ENCODE data around the gene RGR. TPM values are rescaled to one million over a fixed set of nuclear protein-coding genes. Genes with fewer than 3 reads are reported as not detected.

The RGR gene
- total RNA-seq, 3 donors from 2014 or later, result not detected

- H3K4me1 ChIP-seq (ENCODE audit: low read depth), result no peaks in the 10 kb centered on the region
- intact Hi-C loops (cut with DNase I, micrococcal nuclease), result no loop called here
- no peak for DNase-seq
- no peaks in the 10 kb centered on the region for H3K9me3 ChIP-seq
- no peak overlapping the region for H3K4me3 ChIP-seq
- no peak for ATAC-seq
- H3K36me3 ChIP-seq (ENCODE audit: low read depth), result no peaks in the 10 kb centered on the region
- TF ChIP-seq, protein P1, sequence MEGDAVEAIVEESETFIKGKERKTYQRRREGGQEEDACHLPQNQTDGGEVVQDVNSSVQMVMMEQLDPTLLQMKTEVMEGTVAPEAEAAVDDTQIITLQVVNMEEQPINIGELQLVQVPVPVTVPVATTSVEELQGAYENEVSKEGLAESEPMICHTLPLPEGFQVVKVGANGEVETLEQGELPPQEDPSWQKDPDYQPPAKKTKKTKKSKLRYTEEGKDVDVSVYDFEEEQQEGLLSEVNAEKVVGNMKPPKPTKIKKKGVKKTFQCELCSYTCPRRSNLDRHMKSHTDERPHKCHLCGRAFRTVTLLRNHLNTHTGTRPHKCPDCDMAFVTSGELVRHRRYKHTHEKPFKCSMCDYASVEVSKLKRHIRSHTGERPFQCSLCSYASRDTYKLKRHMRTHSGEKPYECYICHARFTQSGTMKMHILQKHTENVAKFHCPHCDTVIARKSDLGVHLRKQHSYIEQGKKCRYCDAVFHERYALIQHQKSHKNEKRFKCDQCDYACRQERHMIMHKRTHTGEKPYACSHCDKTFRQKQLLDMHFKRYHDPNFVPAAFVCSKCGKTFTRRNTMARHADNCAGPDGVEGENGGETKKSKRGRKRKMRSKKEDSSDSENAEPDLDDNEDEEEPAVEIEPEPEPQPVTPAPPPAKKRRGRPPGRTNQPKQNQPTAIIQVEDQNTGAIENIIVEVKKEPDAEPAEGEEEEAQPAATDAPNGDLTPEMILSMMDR (IDR thresholded peaks at IDR 0.05), result no peak
These were observed 47.6 kb downstream of the RGR start for GRCh38 chr10:84292502-84292901.

- H3K9me3 ChIP-seq, result no peaks in the 10 kb centered on the region
- no peak for DNase-seq
- H3K4me1 ChIP-seq (ENCODE audit: low read depth), result no peaks in the 10 kb centered on the region
- no peaks in the 10 kb centered on the region for H3K36me3 ChIP-seq (ENCODE audit: low read depth)
- no peak overlapping the region for H3K4me3 ChIP-seq
- intact Hi-C loops (cut with DNase I, micrococcal nuclease), result no loop called here
- no peak for ATAC-seq
- TF ChIP-seq, protein P1 (IDR thresholded peaks at IDR 0.05), result no peak
These were observed 48.3 kb downstream of the RGR start for GRCh38 chr10:84293171-84293570.

GRCh38 chr10:84293574-84294016 is 48.7 kb downstream of the RGR start:
- DNase-seq, result no peak
- ATAC-seq, result no peak
- no peak overlapping the region for H3K4me3 ChIP-seq
- H3K36me3 ChIP-seq (ENCODE audit: low read depth), result no peaks in the 10 kb centered on the region
- TF ChIP-seq, protein P1 (IDR thresholded peaks at IDR 0.05), result no peak
- H3K9me3 ChIP-seq, result no peaks in the 10 kb centered on the region
- intact Hi-C loops (cut with DNase I, micrococcal nuclease), result no loop called here
- H3K4me1 ChIP-seq (ENCODE audit: low read depth), result no peaks in the 10 kb centered on the region

DNA sequence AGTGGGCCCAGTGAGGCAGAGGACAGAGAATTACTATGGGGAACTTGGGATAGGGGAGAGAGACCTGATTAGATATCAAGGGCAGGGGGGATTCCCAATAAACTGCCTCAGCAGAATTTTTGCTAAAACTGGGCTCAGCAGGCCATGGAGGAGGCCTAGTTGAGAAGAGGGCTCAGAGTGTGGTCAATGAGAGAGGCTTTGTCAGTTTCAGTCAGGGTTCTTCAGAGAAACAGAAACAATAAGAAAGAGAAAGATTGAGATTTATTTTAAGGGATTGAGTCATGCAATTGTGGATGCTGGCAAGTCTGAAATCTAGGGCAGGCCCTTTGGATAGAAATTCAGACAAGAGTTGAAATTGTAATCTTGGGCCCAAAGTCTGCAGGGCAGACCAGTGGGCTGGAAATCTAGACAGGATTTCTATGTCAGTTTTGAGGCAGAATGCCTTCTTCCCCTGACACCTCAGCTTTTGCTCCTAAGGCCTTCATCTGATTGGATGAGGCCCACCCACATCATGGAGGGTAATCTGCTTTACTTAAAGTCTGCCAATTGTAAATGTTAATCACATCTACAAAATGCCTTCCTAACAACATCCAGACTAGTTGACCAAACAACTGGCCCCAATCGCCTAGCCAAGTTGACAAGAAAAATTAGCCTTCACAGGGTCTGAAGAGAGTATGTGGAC is 50.1 kb downstream of the RGR start:
- no peak for ATAC-seq

DNA sequence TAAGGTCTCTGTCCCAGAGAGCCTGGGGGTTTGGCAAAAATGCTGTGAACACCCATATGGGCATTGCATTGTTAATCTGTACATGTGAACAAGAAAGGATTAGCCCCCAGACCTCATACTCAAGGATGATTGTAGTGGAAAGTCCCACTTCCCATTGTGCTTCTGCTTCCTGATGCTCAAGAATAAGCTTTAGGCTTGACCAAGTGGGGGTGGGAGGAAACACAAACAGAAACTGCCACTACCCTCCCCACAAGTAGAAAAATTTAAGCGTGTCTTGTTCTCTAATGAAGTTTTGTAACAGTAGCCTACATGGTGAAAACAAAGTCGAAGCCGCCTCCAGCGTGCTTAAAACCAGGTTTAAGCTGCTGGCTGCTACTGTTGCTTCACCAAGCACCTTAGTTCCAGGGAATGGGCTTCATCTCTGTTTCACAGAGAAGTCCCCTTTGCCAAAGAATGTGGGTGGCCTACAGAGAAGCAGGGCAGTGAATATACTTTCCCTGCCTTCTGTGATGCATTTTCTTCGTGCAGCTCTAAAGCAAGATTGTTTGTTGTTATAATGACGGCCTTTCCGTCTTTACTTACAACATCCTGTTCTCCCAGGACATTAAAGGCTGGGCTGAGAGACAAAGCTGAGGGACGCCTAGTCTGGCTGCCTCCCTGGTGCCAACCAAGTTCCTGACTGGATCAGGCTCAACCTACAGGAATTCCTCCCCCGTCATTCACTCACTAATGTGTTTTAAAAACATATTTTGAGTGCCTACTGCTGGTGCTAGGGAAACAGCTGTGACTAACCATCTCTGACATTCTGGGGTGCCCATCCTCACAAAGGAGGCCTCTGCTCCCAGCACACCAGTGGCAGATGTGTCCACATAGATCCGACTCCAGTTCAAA is 51.5 kb downstream of the RGR start:
- DNase-seq (no peak), ATAC-seq (no peak)
- Histone ChIP-seq H3K36me3 (ENCODE audit: low read depth) (no peaks in the 10 kb centered on the region), H3K4me1 (ENCODE audit: low read depth) (no peaks in the 10 kb centered on the region), H3K9me3 (no peaks in the 10 kb centered on the region), H3K4me3 (no peak overlapping the region)
- intact Hi-C loops (cut with DNase I, micrococcal nuclease), result no loop called here
- TF ChIP-seq, protein P1 (IDR thresholded peaks at IDR 0.05), result no peak

More for the DNA sequence above, 50.1 kb downstream of the RGR start:
- Histone ChIP-seq H3K4me3 (no peak overlapping the region), H3K36me3 (ENCODE audit: low read depth) (no peaks in the 10 kb centered on the region), H3K9me3 (no peaks in the 10 kb centered on the region), H3K4me1 (ENCODE audit: low read depth) (no peaks in the 10 kb centered on the region)
- intact Hi-C loops (cut with DNase I, micrococcal nuclease), result no loop called here
- TF ChIP-seq, protein P1 (IDR thresholded peaks at IDR 0.05), result no peak
- DNase-seq, result no peak

All from mucosa of descending colon (tissue), 3 donors.